SK-N-SH (cell line): ENCODE results near the gene NDUFA6. TPM values are rescaled to one million over a fixed set of nuclear protein-coding genes. Genes with fewer than 3 reads are reported as not detected.

ENCODE experiments used
- CTCF ChIA-PET: fragments of 300-600, 350-600 bp; formaldehyde crosslinking; extraction: SDS; loops from one replicate; lab custom pipeline; 2021; lab: Yijun Ruan, JAX
- POLR2A ChIA-PET: fragments of 350-600 bp; sonication (Branson Sonifier 250); formaldehyde crosslinking; extraction: SDS; loops from one replicate; lab custom pipeline; 2020; ENCODE audit warnings: antibody characterized with exemption, inconsistent platforms; lab: Yijun Ruan, JAX
- DNase-seq: peaks from one replicate; pipeline ENCODE4 v3.0.0; 2012
- H2AFZ ChIP-seq: fragments of 200-600 bp; sonication (generic); 2 replicates; pipeline ENCODE4 v1.8.1; 2016; ENCODE audit warnings: antibody characterized with exemption, mild to moderate bottlenecking, low read depth
- H3F3A ChIP-seq: fragments of 200-600 bp; sonication (generic); replicated peaks from 2 replicates; pipeline ENCODE3; 2016; ENCODE audit warnings: antibody characterized with exemption, mild to moderate bottlenecking; ENCODE audit not compliant: insufficient read depth
- H3K27ac ChIP-seq, 2 experiments: fragments of 200-500 bp in 1 of 2; fragments of 200-600 bp in 1 of 2; sonication (Bioruptor generic) in 1 of 2; sonication (generic), shearing (Covaris generic) in 1 of 2; 2 replicates each; pipeline versions ENCODE4 v1.5.1 to v1.6.1; 2014 to 2016; ENCODE audit warnings: low read depth in 2 of 2, inconsistent platforms in 1 of 2, low read length in 1 of 2, mild to moderate bottlenecking in 1 of 2, mixed read lengths in 1 of 2
- H3K27me3 ChIP-seq: fragments of 200-600 bp; sonication (generic), shearing (Covaris generic); 2 replicates; pipeline ENCODE4 v1.6.1; 2016; ENCODE audit warnings: mixed run types; ENCODE audit not compliant: insufficient read depth
- H3K36me3 ChIP-seq, 2 experiments: fragments of 200-500 bp in 1 of 2; fragments of 200-600 bp in 1 of 2; sonication (Bioruptor generic) in 1 of 2; sonication (generic) in 1 of 2; replicated peaks in 1 of 2; 2 replicates each; pipeline versions ENCODE3 to v1.5.1; 2014 to 2016; ENCODE audit warnings: low read length in 1 of 2, mild to moderate bottlenecking in 1 of 2; ENCODE audit not compliant: insufficient read depth in 2 of 2, control insufficient read depth in 1 of 2
- H3K4me1 ChIP-seq, 2 experiments: fragments of 200-500 bp in 1 of 2; fragments of 200-600 bp in 1 of 2; sonication (Bioruptor generic) in 1 of 2; sonication (generic), shearing (Covaris generic) in 1 of 2; 2 replicates each; pipeline versions ENCODE4 v1.5.1 to v1.6.1; 2014 to 2016; ENCODE audit warnings: low read depth in 1 of 2, low read length in 1 of 2, mixed run types in 1 of 2; ENCODE audit not compliant: insufficient read depth in 2 of 2, control insufficient read depth in 1 of 2
- H3K4me2 ChIP-seq: fragments of 200-600 bp; sonication (generic), shearing (Covaris generic); 2 replicates; pipeline ENCODE4 v1.6.1; 2017; ENCODE audit warnings: mixed run types
- H3K4me3 ChIP-seq, 2 experiments: fragments of 200-500 bp in 1 of 2; fragments of 200-600 bp in 1 of 2; sonication (Bioruptor generic) in 1 of 2; sonication (generic), shearing (Covaris generic) in 1 of 2; 2 replicates each; pipeline versions ENCODE4 v1.5.1 to v1.8.1; 2014 to 2016; ENCODE audit warnings: low read depth in 2 of 2, inconsistent platforms in 1 of 2, low read length in 1 of 2, mild to moderate bottlenecking in 1 of 2, mixed read lengths in 1 of 2, moderate library complexity in 1 of 2
- H3K79me2 ChIP-seq: fragments of 200-600 bp; sonication (generic); 2 replicates; pipeline ENCODE4 v1.8.1; 2017; ENCODE audit warnings: mild to moderate bottlenecking; ENCODE audit not compliant: insufficient read depth
- H3K9ac ChIP-seq: fragments of 200-600 bp; sonication (generic); 2 replicates; pipeline ENCODE4 v1.6.1; 2017; ENCODE audit warnings: mixed run types
- H3K9me2 ChIP-seq: fragments of 200-600 bp; sonication (generic); 2 replicates; pipeline ENCODE4 v1.6.1; 2017; ENCODE audit warnings: mixed run types
- H3K9me3 ChIP-seq: fragments of 200-600 bp; sonication (generic); 2 replicates; pipeline ENCODE4 v1.6.1; 2017; ENCODE audit warnings: mixed run types, mild to moderate bottlenecking, moderate library complexity
- H4K20me1 ChIP-seq: fragments of 200-600 bp; sonication (generic); 2 replicates; pipeline ENCODE4 v1.6.1; 2017; ENCODE audit warnings: mild to moderate bottlenecking, mixed run types; ENCODE audit not compliant: insufficient read depth
- GABPA ChIP-seq: IDR thresholded peaks from 2 replicates; pipeline ENCODE4 v1.4.0; 2012; ENCODE audit warnings: low read depth, mild to moderate bottlenecking
- IRF3 ChIP-seq: fragments of 150-350 bp; IDR thresholded peaks from 2 replicates; pipeline ENCODE4 v1.6.1; 2016; ENCODE audit warnings: mild to moderate bottlenecking, low read depth, low read length
- MXI1 ChIP-seq: IDR thresholded peaks from 2 replicates; pipeline ENCODE4 v1.6.1; 2012; ENCODE audit warnings: mild to moderate bottlenecking, low read depth, low read length, improper control_type of control experiment
- RCOR1 ChIP-seq: fragments of 150-350 bp; IDR thresholded peaks from 2 replicates; pipeline ENCODE4 v1.6.1; 2017; ENCODE audit warnings: antibody characterized with exemption, low read length
- REST ChIP-seq: IDR thresholded peaks from 2 replicates; pipeline ENCODE4 v1.6.1; 2012; ENCODE audit warnings: mild to moderate bottlenecking, low read depth, low read length, moderate library complexity
- RFX5 ChIP-seq: IDR thresholded peaks from 2 replicates; pipeline ENCODE4 v1.6.1; 2012; ENCODE audit warnings: mild to moderate bottlenecking, improper control_type of control experiment, low read length
- RXRA ChIP-seq: IDR thresholded peaks from 2 replicates; pipeline ENCODE4 v1.4.0; 2012; ENCODE audit warnings: low read depth, mild to moderate bottlenecking, borderline replicate concordance
- TCF12 ChIP-seq: IDR thresholded peaks from 2 replicates; pipeline ENCODE4 v1.4.0; 2012
- WGBS: methylation state at CpG from one replicate; pipeline ENCODE4 v1.1.6; 2017; ENCODE audit warnings: low lambda C conversion rate; 5-methylcytosine and 5-hydroxymethylcytosine counted together
- polyA plus RNA-seq, 3 experiments: library from polyadenylated mRNA; depleted of rRNA; stranded (reverse); fragments of >200 nt; gene quantifications; 2 replicates each; pipeline ENCODE4 v1.2.3, GENCODE V29; 2012
- TF ChIP-seq, protein P1 (sequence below): IDR thresholded peaks from 2 replicates; pipeline ENCODE4 v1.4.0; 2012; ENCODE audit warnings: low read depth
- TF ChIP-seq, protein P2 (sequence below): fragments of 150-350 bp; IDR thresholded peaks from 2 replicates; pipeline ENCODE4 v1.6.1; 2017; ENCODE audit warnings: antibody characterized with exemption, low read length, low read depth, borderline replicate concordance
- TF ChIP-seq, protein P3 (sequence below): IDR thresholded peaks from 2 replicates; pipeline ENCODE4; 2012

Gene NDUFA6
- polyA plus RNA-seq, 1 of the 3 experiments (the other 2 are of a cell fraction), result 42.0 TPM

GRCh38 chr22:42066937-42067336 lies 23.6 kb downstream of the NDUFA6 start:
- Histone ChIP-seq H3K27me3 (no peaks in the 10 kb centered on the region), H3K36me3 (no peaks in the 10 kb centered on the region), H3F3A (no peaks in the 10 kb centered on the region), H3K4me1 (peaks cover 8% of the 10 kb centered on the region in 2 experiments; a peak in 2 of 4 replicates), H3K9me3 (no peaks in the 10 kb centered on the region), H4K20me1 (no peaks in the 10 kb centered on the region), H3K79me2 (no peaks in the 10 kb centered on the region), H3K27ac (no peak overlapping the region), H2AFZ (no peak overlapping the region), H3K9ac (no peak overlapping the region), H3K4me3 (no peak overlapping the region), H3K9me2 (no peaks in the 10 kb centered on the region), H3K4me2 (no peak overlapping the region)
- TF ChIP-seq IRF3 (no peak), GABPA (no peak), RXRA (no peak), RCOR1 (no peak), MXI1 (no peak), REST (no peak), RFX5 (no peak), TCF12 (no peak)
- TF ChIP-seq, protein P1, sequence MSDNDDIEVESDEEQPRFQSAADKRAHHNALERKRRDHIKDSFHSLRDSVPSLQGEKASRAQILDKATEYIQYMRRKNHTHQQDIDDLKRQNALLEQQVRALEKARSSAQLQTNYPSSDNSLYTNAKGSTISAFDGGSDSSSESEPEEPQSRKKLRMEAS, result no peak
- TF ChIP-seq, protein P2, sequence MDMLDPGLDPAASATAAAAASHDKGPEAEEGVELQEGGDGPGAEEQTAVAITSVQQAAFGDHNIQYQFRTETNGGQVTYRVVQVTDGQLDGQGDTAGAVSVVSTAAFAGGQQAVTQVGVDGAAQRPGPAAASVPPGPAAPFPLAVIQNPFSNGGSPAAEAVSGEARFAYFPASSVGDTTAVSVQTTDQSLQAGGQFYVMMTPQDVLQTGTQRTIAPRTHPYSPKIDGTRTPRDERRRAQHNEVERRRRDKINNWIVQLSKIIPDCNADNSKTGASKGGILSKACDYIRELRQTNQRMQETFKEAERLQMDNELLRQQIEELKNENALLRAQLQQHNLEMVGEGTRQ, result no peak
- TF ChIP-seq, protein P3, sequence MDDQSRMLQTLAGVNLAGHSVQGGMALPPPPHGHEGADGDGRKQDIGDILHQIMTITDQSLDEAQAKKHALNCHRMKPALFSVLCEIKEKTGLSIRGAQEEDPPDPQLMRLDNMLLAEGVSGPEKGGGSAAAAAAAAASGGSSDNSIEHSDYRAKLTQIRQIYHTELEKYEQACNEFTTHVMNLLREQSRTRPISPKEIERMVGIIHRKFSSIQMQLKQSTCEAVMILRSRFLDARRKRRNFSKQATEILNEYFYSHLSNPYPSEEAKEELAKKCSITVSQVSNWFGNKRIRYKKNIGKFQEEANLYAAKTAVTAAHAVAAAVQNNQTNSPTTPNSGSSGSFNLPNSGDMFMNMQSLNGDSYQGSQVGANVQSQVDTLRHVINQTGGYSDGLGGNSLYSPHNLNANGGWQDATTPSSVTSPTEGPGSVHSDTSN, result no peak
- ChIA-PET CTCF (no interaction called here), POLR2A (no interaction called here)
- DNase-seq, result no peak
- WGBS, result no CpG with 5 or more reads among the region's 10 CpGs
